Gastrocnemius medialis (tissue), 4 donors: ENCODE results near the gene ARPC3.

Source experiments
- CTCF ChIP-seq, 5 experiments: fragments of 450-650 bp in 3 of 5; fragments of 200-600 bp in 2 of 5; sonication (generic) in 2 of 5; IDR thresholded peaks in 4 of 5; conservative IDR thresholded peaks in 1 of 5; 1 replicate in 4 of 5; 2 replicates in 1 of 5; pipeline ENCODE4 v1.5.1; 2016 to 2019; ENCODE audit warnings: antibody characterized with exemption in 5 of 5, mild to moderate bottlenecking in 3 of 5, moderate library complexity in 3 of 5
- POLR2A ChIP-seq, 2 donors: fragments of 450-650 bp; IDR thresholded peaks; one replicate each; pipeline ENCODE4 v1.6.1; 2017; ENCODE audit warnings: antibody characterized with exemption in 2 of 2, mild to moderate bottlenecking in 2 of 2, moderate library complexity in 2 of 2

GRCh38 chr12:110426406-110426805 lies 23.7 kb downstream of the ARPC3 start:
- TF ChIP-seq POLR2A (IDR thresholded peaks at IDR 0.05) (no peak), CTCF (IDR thresholded peaks at IDR 0.05 in 4 of 5, conservative IDR thresholded peaks at IDR 0.05 in 1 of 5) (no peak)
